IMR-90 (cell line): Measurements from ENCODE around the gene TXNL4A. TPM values are rescaled to one million over a fixed set of nuclear protein-coding genes. Genes with fewer than 3 reads are reported as not detected.

Source experiments
- ATAC-seq: fragments of 200-7000 bp; cut with Tn5 transposase; 2 replicates; pipeline ENCODE4 v1.9.1; 2020; ENCODE audit warnings: low read depth, mild to moderate bottlenecking, moderate library complexity
- BruUV-seq: library from RNA; stranded (reverse); fragments of 400-500 nt; replicated peaks from 2 replicates; lab custom pipeline; 2021; lab: Mats Ljungman, UMichigan
- CTCF ChIA-PET: fragments of 300-600 bp; formaldehyde crosslinking; extraction: SDS; loops from one replicate; lab custom pipeline; 2021; ENCODE audit warnings: antibody characterized with exemption; lab: Yijun Ruan, JAX
- POLR2A ChIA-PET: fragments of 300-600 bp; sonication (Branson Sonifier 250); formaldehyde crosslinking; loops from one replicate; lab custom pipeline; 2022; ENCODE audit warnings: antibody characterized with exemption; ENCODE audit not compliant: unreplicated experiment; lab: Charles Lee
- DNase-seq: peaks from one replicate; pipeline ENCODE4 v3.0.0; 2013
- H2AFZ ChIP-seq: replicated peaks from 2 replicates; pipeline ENCODE3; 2013; ENCODE audit warnings: low read length, mild to moderate bottlenecking; ENCODE audit not compliant: poor library complexity
- H2AK5ac ChIP-seq: 2 replicates; pipeline ENCODE4 v1.6.1; 2013; ENCODE audit warnings: low read depth, low read length, inconsistent platforms
- H2AK9ac ChIP-seq: replicated peaks from 2 replicates; pipeline ENCODE3; 2013; ENCODE audit warnings: mild to moderate bottlenecking, low read depth, low read length, moderate library complexity; ENCODE audit not compliant: poor library complexity
- H2BK120ac ChIP-seq: 2 replicates; pipeline ENCODE4 v1.6.1; 2013; ENCODE audit warnings: low read depth, low read length, inconsistent platforms
- H2BK15ac ChIP-seq: 3 replicates; pipeline ENCODE4 v1.6.1; 2013; ENCODE audit warnings: low read depth, low read length, inconsistent platforms
- H2BK20ac ChIP-seq: 2 replicates; pipeline ENCODE4 v1.6.1; 2013; ENCODE audit warnings: low read depth, mild to moderate bottlenecking, inconsistent platforms, low read length, moderate library complexity
- H2BK5ac ChIP-seq: 2 replicates; pipeline ENCODE4 v1.6.1; 2013; ENCODE audit warnings: mild to moderate bottlenecking, low read depth, low read length, inconsistent platforms; ENCODE audit not compliant: poor library complexity, severe bottlenecking
- H3K14ac ChIP-seq: replicated peaks from 2 replicates; pipeline ENCODE4 v1.6.1; 2013; ENCODE audit warnings: low read depth, low read length, inconsistent platforms
- H3K18ac ChIP-seq: 2 replicates; pipeline ENCODE4 v1.6.1; 2013; ENCODE audit warnings: low read depth, low read length, control low read depth
- H3K23ac ChIP-seq: 2 replicates; pipeline ENCODE4 v1.6.1; 2013; ENCODE audit warnings: low read depth, low read length, inconsistent platforms
- H3K27ac ChIP-seq: 2 replicates; pipeline ENCODE4 v1.5.1; 2013; ENCODE audit warnings: mild to moderate bottlenecking, control low read depth, low read length; ENCODE audit not compliant: insufficient read depth
- H3K27me3 ChIP-seq: 2 replicates; pipeline ENCODE4 v1.6.1; 2013; ENCODE audit warnings: low read length; ENCODE audit not compliant: control insufficient read depth, insufficient read depth
- H3K36me3 ChIP-seq: 2 replicates; pipeline ENCODE4 v1.6.1; 2013; ENCODE audit warnings: low read length, mixed read lengths; ENCODE audit not compliant: control insufficient read depth, insufficient read depth
- H3K4ac ChIP-seq: 2 replicates; pipeline ENCODE4 v1.6.1; 2013; ENCODE audit warnings: low read depth, low read length, inconsistent platforms
- H3K4me1 ChIP-seq: 2 replicates; pipeline ENCODE4 v1.6.1; 2013; ENCODE audit warnings: low read length, mixed read lengths; ENCODE audit not compliant: control insufficient read depth, insufficient read depth
- H3K4me2 ChIP-seq: 2 replicates; pipeline ENCODE4 v1.6.1; 2013; ENCODE audit warnings: low read depth, mild to moderate bottlenecking, control low read depth, low read length, moderate library complexity
- H3K4me3 ChIP-seq: 2 replicates; pipeline ENCODE4 v1.5.1; 2013; ENCODE audit warnings: low read depth, mild to moderate bottlenecking, control low read depth, low read length, moderate library complexity; ENCODE audit not compliant: insufficient read depth
- H3K56ac ChIP-seq: 2 replicates; pipeline ENCODE4 v1.6.1; 2013; ENCODE audit warnings: low read length, inconsistent platforms; ENCODE audit not compliant: insufficient read depth; ENCODE audit errors: extremely low read depth
- H3K79me1 ChIP-seq, 2 experiments: 2 replicates each; pipeline ENCODE4 v1.6.1; 2013; ENCODE audit warnings: low read length in 2 of 2, inconsistent platforms in 1 of 2, low read depth in 1 of 2
- H3K9ac ChIP-seq: 2 replicates; pipeline ENCODE4 v1.6.1; 2013; ENCODE audit warnings: low read depth, low read length, control low read depth
- H3K9me1 ChIP-seq: 2 replicates; pipeline ENCODE4 v1.6.1; 2013; ENCODE audit warnings: low read length, inconsistent platforms; ENCODE audit not compliant: insufficient read depth
- H3K9me3 ChIP-seq: 2 replicates; pipeline ENCODE4 v1.6.1; 2013; ENCODE audit warnings: low read length; ENCODE audit not compliant: control insufficient read depth, insufficient read depth
- H4K20me1 ChIP-seq: 2 replicates; pipeline ENCODE4 v1.6.1; 2013; ENCODE audit warnings: low read length, inconsistent platforms; ENCODE audit not compliant: insufficient read depth
- H4K5ac ChIP-seq: 2 replicates; pipeline ENCODE4 v1.6.1; 2013; ENCODE audit warnings: mild to moderate bottlenecking, low read depth, low read length, control low read depth
- H4K8ac ChIP-seq, 2 experiments: 2 replicates each; pipeline ENCODE4 v1.6.1; 2013; ENCODE audit warnings: low read depth in 2 of 2, low read length in 2 of 2, control low read depth in 1 of 2, inconsistent platforms in 1 of 2
- H4K91ac ChIP-seq: 2 replicates; pipeline ENCODE4 v1.6.1; 2013; ENCODE audit warnings: low read depth, low read length, inconsistent platforms; ENCODE audit not compliant: insufficient read depth
- BHLHE40 ChIP-seq: fragments of 150-350 bp; IDR thresholded peaks from 2 replicates; pipeline ENCODE4 v1.6.1; 2016; ENCODE audit warnings: mild to moderate bottlenecking, low read depth, low read length
- CEBPB ChIP-seq: IDR thresholded peaks from 2 replicates; pipeline ENCODE4 v1.6.1; 2012; ENCODE audit warnings: low read depth, low read length, improper control_type of control experiment
- ELK1 ChIP-seq: fragments of 150-350 bp; IDR thresholded peaks from 2 replicates; pipeline ENCODE4 v1.6.1; 2016; ENCODE audit warnings: low read depth, mild to moderate bottlenecking, low read length, moderate library complexity, borderline replicate concordance
- FOS ChIP-seq: fragments of 150-350 bp; IDR thresholded peaks from 2 replicates; pipeline ENCODE4 v1.6.1; 2016; ENCODE audit warnings: low read depth, low read length
- MAZ ChIP-seq: IDR thresholded peaks from 2 replicates; pipeline ENCODE4 v1.6.1; 2012; ENCODE audit warnings: low read depth, mild to moderate bottlenecking, low read length, improper control_type of control experiment, moderate library complexity, borderline replicate concordance
- MXI1 ChIP-seq: IDR thresholded peaks from 2 replicates; pipeline ENCODE4 v1.6.1; 2012; ENCODE audit warnings: low read depth, mild to moderate bottlenecking, low read length, moderate library complexity, borderline replicate concordance
- NFE2L2 ChIP-seq: fragments of 150-350 bp; IDR thresholded peaks from 2 replicates; pipeline ENCODE4 v1.6.1; 2016; ENCODE audit warnings: low read depth, mild to moderate bottlenecking, low read length
- POLR2A ChIP-seq: IDR thresholded peaks from 2 replicates; pipeline ENCODE4 v1.6.1; 2012; ENCODE audit warnings: mild to moderate bottlenecking, low read depth, low read length
- RAD21 ChIP-seq: IDR thresholded peaks from 2 replicates; pipeline ENCODE4 v1.6.1; 2012; ENCODE audit warnings: low read length, improper control_type of control experiment
- RCOR1 ChIP-seq: IDR thresholded peaks from 2 replicates; pipeline ENCODE4 v1.6.1; 2012; ENCODE audit warnings: mild to moderate bottlenecking, low read length, improper control_type of control experiment; ENCODE audit not compliant: insufficient replicate concordance
- RFX5 ChIP-seq: IDR thresholded peaks from 2 replicates; pipeline ENCODE4 v1.8.0; 2012; ENCODE audit warnings: low read depth, mild to moderate bottlenecking, low read length, moderate library complexity
- SMC3 ChIP-seq: fragments of 150-350 bp; IDR thresholded peaks from 2 replicates; pipeline ENCODE4 v1.6.1; 2016; ENCODE audit warnings: low read depth, mild to moderate bottlenecking, antibody characterized with exemption, low read length, moderate library complexity
- WGBS, 2 experiments: methylation state at CpG; one replicate each; pipeline versions ENCODE4 v1.1.5 to v1.1.7; 2013; ENCODE audit warnings: missing lambda C conversion rate in 2 of 2; ENCODE audit not compliant: insufficient read length in 1 of 2; ENCODE audit errors: extremely low coverage in 2 of 2; 5-methylcytosine and 5-hydroxymethylcytosine counted together
- dilution Hi-C: fragments of 300-500 bp; cut with HindIII; formaldehyde crosslinking; loops from one replicate; pipeline ENCODE4 v1.14.3; 2018; ENCODE audit warnings: low sequenced_read_pairs; ENCODE audit not compliant: unreplicated experiment
- in situ Hi-C: fragments of 300-500 bp; cut with MboI; formaldehyde crosslinking; loops from 3 replicates; pipeline ENCODE4 v1.14.3; 2019; ENCODE audit warnings: low sequenced_read_pairs, inconsistent platforms, mixed read lengths
- intact Hi-C: fragments of 100-400 bp; cut with micrococcal nuclease; formaldehyde crosslinking; loops from 2 replicates; pipeline ENCODE4 v1.10.0; 2022
- polyA plus RNA-seq, 3 experiments: library from polyadenylated mRNA; depleted of rRNA; stranded (reverse); fragments of >200 nt; gene quantifications; 2 replicates each; pipeline ENCODE4 v1.2.3, GENCODE V29; 2012; ENCODE audit warnings: low replicate concordance in 1 of 3
- total RNA-seq: library from RNA; depleted of rRNA; stranded (reverse); fragments of >200 nt; gene quantifications from 2 replicates; pipeline ENCODE4 v1.2.3, GENCODE V29; 2012
- TF ChIP-seq, protein P1 (sequence below): conservative IDR thresholded peaks from 2 replicates; pipeline ENCODE4 v1.5.1; 2012; ENCODE audit warnings: mild to moderate bottlenecking, low read depth, low read length, improper control_type of control experiment

TXNL4A gene
- total and polyA plus RNA-seq, 2 of the 4 experiments (the other 2 are of a cell fraction), result 38.7 to 103 TPM

DNA sequence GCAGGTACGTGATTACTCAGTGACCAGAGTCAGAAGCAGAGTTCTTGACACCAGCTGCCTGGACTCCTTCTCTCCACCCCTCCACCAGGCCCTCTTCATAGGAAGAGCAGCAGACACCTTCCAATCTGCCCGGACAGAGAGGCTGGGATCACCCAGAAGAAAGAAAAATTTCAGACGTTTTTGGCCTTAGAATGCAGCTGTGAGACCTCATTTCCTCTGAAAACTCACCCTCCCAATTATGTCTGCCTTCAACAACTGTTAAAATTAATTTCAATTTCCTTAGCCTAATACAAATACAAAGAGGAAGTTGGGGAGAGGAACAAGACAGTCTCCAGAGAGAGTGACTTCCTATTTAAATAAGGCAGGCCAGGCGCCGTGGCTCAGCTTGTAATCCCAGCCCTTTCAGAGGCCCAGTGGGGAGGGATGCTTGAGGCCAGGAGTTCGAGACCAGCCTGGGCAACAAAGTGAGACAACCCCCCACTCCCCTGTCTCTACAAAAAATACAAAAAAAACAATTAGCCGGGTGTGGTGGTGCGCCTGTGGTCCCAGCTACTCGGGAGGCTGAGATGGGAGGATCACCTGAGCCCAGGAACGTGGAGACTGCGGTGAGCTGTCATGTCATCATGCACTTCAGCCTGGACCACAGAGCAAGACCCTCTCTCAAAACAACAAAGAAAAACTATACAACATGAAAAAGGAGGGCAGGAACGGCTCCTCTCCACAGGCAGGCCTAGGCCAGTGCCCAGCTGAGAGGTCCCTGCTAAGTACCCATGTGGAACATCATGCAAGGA is 38.5 kb downstream of the TXNL4A start:
- no peak overlapping the region for H2BK15ac ChIP-seq

More for the DNA sequence above, 38.5 kb downstream of the TXNL4A start:
- Histone ChIP-seq H2AFZ (peak overlapping the region; percentile 82), H3K9me3 (no peaks in the 10 kb centered on the region), H3K79me1 (peaks cover 22 to 72% of the 10 kb centered on the region in 2 experiments), H4K8ac (0 out of 4 replicates have a peak overlapping the region, but pooled peaks of 1 of the 2 experiments have one; percentile 2), H3K9me1 (peaks cover 21% of the 10 kb centered on the region), H2AK9ac (peak overlapping the region; percentile 81), H3K14ac (0 out of 2 replicates have a peak overlapping the region, but pooled peaks have one; percentile 59), H4K20me1 (peaks cover 54% of the 10 kb centered on the region), H3K27me3 (no peaks in the 10 kb centered on the region), H2AK5ac (0 out of 2 replicates have a peak overlapping the region, but pooled peaks have one; percentile 1), H3K23ac (peak overlapping the region; percentile 95), H3K36me3 (peaks cover 28% of the 10 kb centered on the region), H4K91ac (no peak overlapping the region), H3K9ac (peak overlapping the region; percentile 48), H3K4me1 (peaks cover 12% of the 10 kb centered on the region), H2BK20ac (no peak overlapping the region), H4K5ac (no peak overlapping the region), H2BK5ac (no peak overlapping the region), H3K4me3 (peak overlapping the region; percentile 59), H3K4me2 (peak overlapping the region; percentile 75), H3K27ac (no peak overlapping the region), H3K56ac (no peak overlapping the region), H3K18ac (no peak overlapping the region), H3K4ac (peak overlapping the region; percentile 48; the same call in 1 of the 2 replicates), H2BK120ac (no peak overlapping the region)
- dilution Hi-C loops, result no loop called here
- BruUV-seq, result no TSS peak
- WGBS, 2 experiments, result 29% methylated on average over 1 of the region's 12 CpGs; no CpG with 5 or more reads in 1 of the 2 experiments
- ATAC-seq (no peak), DNase-seq (no peak)
- CTCF ChIA-PET, result no interaction called here
- TF ChIP-seq, protein P1, sequence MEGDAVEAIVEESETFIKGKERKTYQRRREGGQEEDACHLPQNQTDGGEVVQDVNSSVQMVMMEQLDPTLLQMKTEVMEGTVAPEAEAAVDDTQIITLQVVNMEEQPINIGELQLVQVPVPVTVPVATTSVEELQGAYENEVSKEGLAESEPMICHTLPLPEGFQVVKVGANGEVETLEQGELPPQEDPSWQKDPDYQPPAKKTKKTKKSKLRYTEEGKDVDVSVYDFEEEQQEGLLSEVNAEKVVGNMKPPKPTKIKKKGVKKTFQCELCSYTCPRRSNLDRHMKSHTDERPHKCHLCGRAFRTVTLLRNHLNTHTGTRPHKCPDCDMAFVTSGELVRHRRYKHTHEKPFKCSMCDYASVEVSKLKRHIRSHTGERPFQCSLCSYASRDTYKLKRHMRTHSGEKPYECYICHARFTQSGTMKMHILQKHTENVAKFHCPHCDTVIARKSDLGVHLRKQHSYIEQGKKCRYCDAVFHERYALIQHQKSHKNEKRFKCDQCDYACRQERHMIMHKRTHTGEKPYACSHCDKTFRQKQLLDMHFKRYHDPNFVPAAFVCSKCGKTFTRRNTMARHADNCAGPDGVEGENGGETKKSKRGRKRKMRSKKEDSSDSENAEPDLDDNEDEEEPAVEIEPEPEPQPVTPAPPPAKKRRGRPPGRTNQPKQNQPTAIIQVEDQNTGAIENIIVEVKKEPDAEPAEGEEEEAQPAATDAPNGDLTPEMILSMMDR, result no peak
- no peak for TF ChIP-seq RAD21
- TF ChIP-seq MXI1, result no peak
- no peak for TF ChIP-seq FOS
- no peak for TF ChIP-seq RFX5
- no peak for TF ChIP-seq NFE2L2
- TF ChIP-seq SMC3, result no peak
- TF ChIP-seq BHLHE40, result no peak
- no peak for TF ChIP-seq POLR2A
- no peak for TF ChIP-seq ELK1
- no peak for TF ChIP-seq MAZ
- TF ChIP-seq CEBPB, result no peak
- no peak for TF ChIP-seq RCOR1
- intact Hi-C loops, result loop anchor here (5.0 kb wide), 1 partner anchor 153 kb away; the partner anchor contains the start of gene KCNG2
- POLR2A ChIA-PET, result no interaction called here
- in situ Hi-C loops, result no loop called here
